Keratinocyte (primary cell): ENCODE measurements around the gene PRKCZ. TPM values are rescaled to one million over a fixed set of nuclear protein-coding genes. Genes with fewer than 3 reads are reported as not detected.

Experiments
- DNase-seq: peaks from one replicate; pipeline ENCODE4 v3.0.0-alpha.2; 2011; ENCODE audit warnings: low read depth, missing footprints, low spot score
- FAIRE-seq: peaks from 2 replicates; lab custom pipeline; 2011; peaks lifted over from hg19 to GRCh38; lab: Jason Lieb, UNC
- H2AFZ ChIP-seq: 2 replicates; pipeline ENCODE4 v1.6.0; 2012; ENCODE audit warnings: low read length, control low read depth, inconsistent platforms; ENCODE audit not compliant: control insufficient read depth
- H3K27ac ChIP-seq: 2 replicates; pipeline ENCODE4 v1.5.1; 2011; ENCODE audit warnings: low read length; ENCODE audit not compliant: control insufficient read depth, insufficient read depth
- H3K27me3 ChIP-seq: 3 replicates; pipeline ENCODE4 v1.6.0; 2011; ENCODE audit warnings: low read length; ENCODE audit not compliant: control insufficient read depth, insufficient read depth; ENCODE audit errors: extremely low read depth
- H3K36me3 ChIP-seq, 2 experiments: 2 replicates in 1 of 2; 3 replicates in 1 of 2; pipeline ENCODE4 v1.5.1; 2011; ENCODE audit warnings: low read length in 2 of 2, mild to moderate bottlenecking in 1 of 2; ENCODE audit not compliant: control insufficient read depth in 2 of 2, insufficient read depth in 2 of 2; ENCODE audit errors: extremely low read depth in 1 of 2
- H3K4me1 ChIP-seq: 3 replicates; pipeline ENCODE4 v1.5.1; 2011; ENCODE audit warnings: low read length; ENCODE audit not compliant: control insufficient read depth, insufficient read depth; ENCODE audit errors: extremely low read depth
- H3K4me2 ChIP-seq: 3 replicates; pipeline ENCODE4 v1.6.0; 2011; ENCODE audit warnings: low read depth, low read length; ENCODE audit not compliant: control insufficient read depth, insufficient read depth; ENCODE audit errors: extremely low read depth
- H3K4me3 ChIP-seq, 3 experiments: fragments of 200-600 bp in 1 of 3; sonication (generic) in 1 of 3; 2 replicates in 2 of 3; 3 replicates in 1 of 3; pipeline ENCODE4 v1.5.1; 2011 to 2016; ENCODE audit warnings: low read length in 3 of 3, mild to moderate bottlenecking in 3 of 3, control low read depth in 2 of 3, inconsistent platforms in 1 of 3, low read depth in 1 of 3, mixed read lengths in 1 of 3, mixed run types in 1 of 3, moderate library complexity in 1 of 3; ENCODE audit not compliant: control insufficient read depth in 2 of 3, insufficient read depth in 2 of 3; ENCODE audit errors: extremely low read depth in 1 of 3
- H3K79me2 ChIP-seq: 2 replicates; pipeline ENCODE4 v1.6.0; 2012; ENCODE audit warnings: low read length; ENCODE audit not compliant: control insufficient read depth, insufficient read depth
- H3K9ac ChIP-seq: 3 replicates; pipeline ENCODE4 v1.6.0; 2011; ENCODE audit warnings: low read length; ENCODE audit not compliant: control insufficient read depth, insufficient read depth; ENCODE audit errors: extremely low read depth
- H3K9me1 ChIP-seq: 3 replicates; pipeline ENCODE4 v1.6.0; 2011; ENCODE audit warnings: low read length; ENCODE audit not compliant: control insufficient read depth, insufficient read depth; ENCODE audit errors: extremely low read depth
- H3K9me3 ChIP-seq: 2 replicates; pipeline ENCODE4 v1.5.1; 2012; ENCODE audit warnings: low read depth, low read length; ENCODE audit not compliant: control insufficient read depth
- H4K20me1 ChIP-seq: 3 replicates; pipeline ENCODE4 v1.6.0; 2011; ENCODE audit warnings: low read length; ENCODE audit not compliant: control insufficient read depth, insufficient read depth; ENCODE audit errors: extremely low read depth
- CTCF ChIP-seq, 3 experiments: IDR thresholded peaks in 1 of 3; conservative IDR thresholded peaks in 1 of 3; optimal IDR thresholded peaks in 1 of 3; 2 replicates in 2 of 3; 3 replicates in 1 of 3; pipeline versions ENCODE3 to v1.5.1; 2011; ENCODE audit warnings: low read length in 3 of 3, mild to moderate bottlenecking in 3 of 3, moderate library complexity in 2 of 3, control low read depth in 1 of 3, inconsistent platforms in 1 of 3; ENCODE audit not compliant: insufficient read depth in 2 of 3; ENCODE audit errors: extremely low read depth in 1 of 3
- EZH2 ChIP-seq: IDR thresholded peaks from one replicate; pipeline ENCODE4 v1.6.1; 2012; ENCODE audit warnings: inconsistent platforms, mild to moderate bottlenecking, low read length, moderate library complexity
- dilution Hi-C: fragments of 300-500 bp; cut with MboI; formaldehyde crosslinking; loops from one replicate; pipeline ENCODE4 v1.7.0; 2020; ENCODE audit warnings: low sequenced_read_pairs; ENCODE audit not compliant: extremely low pct_ligation_motif_present
- polyA plus RNA-seq, 5 experiments: library from polyadenylated mRNA; depleted of rRNA in 3 of 5; stranded (reverse) in 3 of 5; stranded (forward) in 1 of 5; unstranded in 1 of 5; fragments of >200 nt; gene quantifications; 1 replicate in 1 of 5; 2 replicates in 3 of 5; 3 replicates in 1 of 5; pipeline versions ENCODE4 v1.2.1 to v1.2.3, GENCODE V29; 2011 to 2012; ENCODE audit warnings: missing spikeins in 2 of 5, low read depth in 1 of 5, low replicate concordance in 1 of 5

The PRKCZ gene
- polyA plus RNA-seq, 1 donor (not counting 4 experiments of a cell fraction or from before 2014, with no cell fraction given): 36.3 TPM

GRCh38 chr1:2049225-2049717, 940 bp upstream of the PRKCZ start:
- H3K4me3 ChIP-seq: peak overlapping the region; percentile 46 to 65 (median 56)
- H3K27me3 ChIP-seq: no peaks in the 10 kb centered on the region
- H3K79me2 ChIP-seq: peaks cover 26% of the 10 kb centered on the region
- DNase-seq: no peak
- H3K9me3 ChIP-seq: no peaks in the 10 kb centered on the region
- no peak for FAIRE-seq
- H3K36me3 ChIP-seq: no peaks in the 10 kb centered on the region
- peak overlapping the region; percentile 56 for H3K9ac ChIP-seq
- no peak for TF ChIP-seq EZH2
- peak; percentile 42 to 65 (median 57) for TF ChIP-seq CTCF (optimal IDR thresholded peaks at IDR 0.05 in 1 of 3, IDR thresholded peaks at IDR 0.05 in 1 of 3, conservative IDR thresholded peaks at IDR 0.05 in 1 of 3; ENCODE audit: extremely low read depth in 1 of 3, insufficient read depth in 2 of 3, low read length in 3 of 3)
- H3K9me1 ChIP-seq: peaks cover 9% of the 10 kb centered on the region
- peak overlapping the region; percentile 74 for H3K4me2 ChIP-seq
- H3K4me1 ChIP-seq: peaks cover 19% of the 10 kb centered on the region
- no peak overlapping the region for H2AFZ ChIP-seq
- dilution Hi-C loops: no loop called here
- no peak overlapping the region for H3K27ac ChIP-seq
- H4K20me1 ChIP-seq: peaks cover 9% of the 10 kb centered on the region

- DNase-seq (no peak), FAIRE-seq (no peak)
- Histone ChIP-seq H3K79me2 (peaks cover 26% of the 10 kb centered on the region), H3K27ac (no peak overlapping the region), H3K9ac (peak overlapping the region; percentile 71), H2AFZ (peak overlapping the region; percentile 12), H3K4me3 (peak overlapping the region; percentile 78 to 90 (median 86)), H3K9me3 (no peaks in the 10 kb centered on the region), H3K4me1 (peaks cover 13% of the 10 kb centered on the region), H4K20me1 (peaks cover 9% of the 10 kb centered on the region), H3K4me2 (peak overlapping the region; percentile 81), H3K9me1 (peaks cover 9% of the 10 kb centered on the region), H3K27me3 (no peaks in the 10 kb centered on the region), H3K36me3 (peaks cover 0 to 2% of the 10 kb centered on the region in 2 experiments)
- no peak for TF ChIP-seq CTCF (optimal IDR thresholded peaks at IDR 0.05 in 1 of 3, IDR thresholded peaks at IDR 0.05 in 1 of 3, conservative IDR thresholded peaks at IDR 0.05 in 1 of 3; ENCODE audit: extremely low read depth in 1 of 3, insufficient read depth in 2 of 3, low read length in 3 of 3)
- dilution Hi-C loops: no loop called here
These were observed 216 bp downstream of the PRKCZ start for GRCh38 chr1:2050461-2050792.
